GM19463 (cell line): ENCODE data around the gene CA5A.
"Not testable (repeated sequence)": the region's sequence is repeated elsewhere in the genome, so short reads cannot be mapped to it uniquely, and the experiment has no call there.

Source experiments
- ATAC-seq: cut with Tn5 transposase; IDR thresholded peaks from one replicate; pipeline ENCODE4 v1.9.1; 2021; ENCODE audit warnings: mild to moderate bottlenecking, moderate library complexity; ENCODE audit not compliant: unreplicated experiment

The CA5A gene

DNA sequence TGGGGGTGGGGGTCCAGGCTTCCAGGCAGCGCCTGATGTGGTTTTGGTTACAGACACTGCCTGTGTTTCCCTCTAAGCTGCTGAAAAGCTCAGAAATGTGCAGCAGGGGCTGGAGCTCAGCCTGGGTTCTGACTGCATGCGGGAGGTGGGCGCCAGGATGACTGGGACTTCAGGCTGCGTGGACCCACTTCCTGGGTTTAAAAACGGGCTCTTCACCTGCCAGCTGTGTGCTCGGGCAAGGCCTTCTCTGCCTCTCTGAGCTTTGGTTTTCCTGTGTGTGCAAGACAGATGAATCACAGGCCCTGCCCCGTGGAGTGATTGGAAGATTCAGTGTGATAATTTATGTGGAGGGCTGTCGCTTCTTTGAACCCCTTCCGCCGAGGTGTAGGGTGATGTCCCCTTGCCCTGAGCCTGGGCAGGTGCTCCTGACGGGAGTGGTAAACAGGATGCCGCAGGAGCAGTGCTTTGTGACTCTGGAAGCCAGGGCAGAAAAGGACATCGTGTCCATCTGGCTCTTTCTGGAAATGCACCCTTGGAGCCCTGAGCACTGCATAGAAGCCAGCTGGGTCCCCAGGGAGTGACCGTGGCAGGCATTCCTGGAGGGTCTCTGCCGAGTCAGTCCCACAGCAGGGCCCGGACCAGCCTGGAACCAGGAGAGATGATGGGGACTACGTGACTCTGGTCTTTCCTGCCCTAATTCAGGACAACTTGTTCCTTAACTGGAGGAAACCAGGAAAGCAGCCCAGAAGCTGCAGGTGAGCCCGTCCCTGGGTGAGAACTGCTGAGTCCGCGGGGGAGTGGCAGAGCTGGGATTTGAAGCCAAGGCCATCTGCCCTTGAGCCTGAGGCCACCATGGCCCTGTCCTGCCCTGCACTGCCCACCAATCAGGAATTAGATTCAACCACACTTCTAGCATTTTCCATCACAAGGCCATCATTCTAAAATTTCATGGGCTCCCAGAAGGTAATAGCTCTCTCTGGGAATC is 38.5 kb downstream of the CA5A start:
- no peak for ATAC-seq

DNA sequence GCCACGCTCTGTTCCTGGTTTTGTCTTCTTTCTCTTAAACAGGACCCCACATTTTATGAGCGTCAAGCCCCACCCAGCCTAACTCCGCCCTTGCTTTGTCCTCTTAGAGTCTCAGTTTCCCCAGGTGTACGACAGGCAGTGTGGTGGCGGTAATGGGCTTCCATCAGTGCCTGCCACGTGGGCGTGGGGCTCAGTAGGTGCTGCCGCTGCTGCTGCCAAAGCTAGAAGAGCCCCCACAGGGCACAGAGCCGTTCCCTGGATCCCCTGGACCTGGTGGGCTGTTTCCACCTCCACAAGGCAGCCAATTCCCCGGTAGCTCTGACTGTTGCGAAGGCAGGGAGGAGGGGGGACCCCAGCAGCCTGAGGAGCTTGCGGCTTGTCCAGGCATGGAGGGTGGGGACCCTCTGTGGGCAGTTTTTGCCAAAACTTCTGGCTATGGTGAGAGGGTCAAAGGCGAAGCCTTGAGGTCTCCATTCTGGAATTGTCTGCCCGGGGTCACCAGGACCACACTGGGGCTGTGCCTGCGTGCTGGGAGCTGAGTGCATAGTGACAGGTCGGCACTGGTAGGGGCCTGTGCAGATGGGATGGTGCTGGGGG is 39.3 kb downstream of the CA5A start:
- not testable (repeated sequence) for ATAC-seq

DNA sequence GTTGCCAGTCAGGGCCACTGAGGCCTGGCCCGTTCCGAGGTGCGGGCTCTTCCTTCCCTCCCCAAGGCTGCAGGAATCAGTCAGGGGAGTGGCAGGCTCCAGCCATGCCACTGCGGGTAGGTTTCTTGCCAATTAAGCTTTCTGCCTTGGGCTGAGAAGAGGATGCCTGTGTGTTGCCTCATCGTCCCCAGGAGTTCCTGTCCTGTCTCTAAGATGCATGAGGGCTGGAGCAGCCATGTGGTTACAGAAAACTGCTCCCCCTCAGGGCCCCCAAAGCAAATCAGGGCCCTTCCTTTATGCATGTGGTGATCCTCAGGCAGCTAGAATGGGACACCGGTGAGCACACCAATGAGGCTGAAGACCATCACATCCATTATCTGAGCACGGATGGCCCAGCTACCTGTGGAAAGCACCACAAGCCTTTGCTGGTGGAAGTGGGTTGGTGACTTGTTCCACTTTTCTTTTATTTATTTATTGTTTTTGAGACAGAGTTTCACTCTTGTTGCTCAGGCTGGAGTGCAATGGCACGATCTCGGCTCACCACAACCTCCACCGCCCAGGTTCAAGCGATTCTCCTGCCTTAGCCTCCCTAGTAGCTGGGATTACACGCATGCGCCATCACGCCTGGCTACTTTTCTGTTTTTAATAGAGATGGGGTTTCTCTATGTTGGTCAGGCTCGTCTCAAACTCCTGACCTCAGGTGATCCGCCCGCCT is 40.0 kb downstream of the CA5A start:
- not testable (repeated sequence) for ATAC-seq

DNA sequence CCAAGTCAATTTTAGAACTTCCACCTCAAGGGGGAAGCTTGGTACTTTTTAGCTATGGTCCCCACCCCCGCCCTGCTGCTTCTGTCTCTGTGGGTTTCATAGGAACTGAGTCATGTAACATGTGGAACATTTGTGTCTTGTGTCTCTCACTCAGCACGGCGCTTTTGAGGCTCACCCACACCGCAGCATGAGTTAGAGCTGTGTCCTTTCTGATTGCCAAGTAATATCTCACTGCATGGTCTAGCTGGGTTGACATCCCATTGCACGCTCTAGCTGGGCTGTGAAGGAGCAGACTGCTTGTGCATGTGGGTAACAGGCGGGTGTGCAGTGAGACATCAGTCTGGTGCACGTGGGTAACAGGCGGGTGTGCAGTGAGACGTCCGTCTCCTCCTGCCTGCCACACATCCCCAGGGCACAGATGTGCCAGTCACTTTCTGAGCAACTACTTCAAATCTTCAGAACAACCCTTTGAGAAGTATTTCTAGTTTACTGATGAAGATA is 40.6 kb downstream of the CA5A start:
- no peak for ATAC-seq

DNA sequence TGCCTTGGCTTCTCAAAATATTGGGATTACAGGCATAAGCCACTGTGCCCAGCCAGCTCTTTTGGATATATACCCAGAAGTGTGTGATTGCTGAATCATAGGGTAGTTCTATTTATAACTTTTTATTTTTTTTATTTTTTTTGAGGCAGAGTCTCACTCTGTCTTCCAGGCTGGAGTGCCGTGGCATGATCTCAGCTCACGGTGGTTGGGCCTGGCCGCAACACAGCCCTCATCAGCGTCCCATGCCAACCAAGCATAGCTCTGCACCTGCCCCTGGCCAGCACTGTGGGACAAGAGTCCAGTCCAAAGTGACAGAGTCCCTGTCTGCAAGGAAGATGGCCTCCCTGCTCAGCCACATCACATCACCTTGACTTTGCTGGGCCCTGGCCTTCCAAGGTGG is 42.3 kb downstream of the CA5A start:
- ATAC-seq: not testable (repeated sequence)

DNA sequence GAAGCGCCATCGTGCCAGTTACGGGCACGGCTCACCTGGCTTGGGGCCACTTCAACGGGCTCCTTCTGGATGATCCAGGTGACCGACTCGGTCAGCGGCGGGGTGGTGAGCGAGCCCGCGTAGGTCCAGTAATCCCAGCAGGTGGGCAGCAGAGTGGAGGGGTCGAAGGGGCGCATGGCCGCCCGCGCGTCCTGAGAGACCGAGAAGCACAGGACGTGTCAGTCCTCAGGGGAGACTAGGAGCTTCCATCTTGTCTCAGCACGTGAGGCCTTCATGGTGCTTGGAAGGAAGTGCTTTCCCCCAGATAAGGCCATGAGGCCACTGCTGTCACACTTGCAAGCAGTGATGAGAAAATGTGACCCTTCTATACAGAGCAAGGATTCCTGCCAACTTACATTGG is 44.6 kb downstream of the CA5A start:
- no peak for ATAC-seq

DNA sequence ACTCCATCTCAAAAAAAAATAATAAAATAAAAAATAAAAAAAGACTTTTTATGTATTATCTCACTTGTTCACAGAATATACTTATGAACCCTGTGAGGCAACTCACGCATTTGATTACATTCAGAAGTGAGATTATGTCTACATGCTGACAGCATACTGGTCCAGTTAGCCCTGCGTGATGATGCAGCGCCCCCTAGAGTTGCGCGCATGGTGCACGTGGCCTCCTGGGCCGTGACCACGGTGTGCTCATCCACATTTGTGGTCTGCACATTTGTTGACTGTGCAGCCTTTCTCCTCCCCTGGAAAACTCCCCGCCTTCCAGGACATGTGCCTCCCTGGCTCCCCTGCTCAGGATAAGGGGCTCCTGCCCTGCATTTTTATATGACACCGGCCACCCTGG is 46.6 kb downstream of the CA5A start:
- not testable (repeated sequence) for ATAC-seq

DNA sequence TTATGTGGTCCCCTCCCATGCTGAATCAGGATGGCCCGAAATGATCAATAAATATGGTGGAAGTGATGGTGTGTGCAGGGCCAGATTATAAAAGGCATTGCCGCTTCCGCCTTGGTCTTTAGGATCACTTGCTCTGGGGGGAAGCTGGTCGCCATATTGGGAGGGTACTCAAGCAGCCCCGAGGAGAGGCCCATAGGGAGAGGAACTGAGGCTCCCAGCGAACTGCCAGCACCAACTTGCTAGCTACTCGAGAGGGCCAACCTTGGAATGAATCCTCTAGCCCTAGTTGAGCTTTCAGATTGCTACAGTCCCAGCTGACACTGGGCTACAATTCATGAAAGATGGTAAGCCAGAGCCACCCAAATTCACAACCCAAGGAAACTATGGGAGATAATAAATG is 48.0 kb downstream of the CA5A start:
- not testable (repeated sequence) for ATAC-seq

DNA sequence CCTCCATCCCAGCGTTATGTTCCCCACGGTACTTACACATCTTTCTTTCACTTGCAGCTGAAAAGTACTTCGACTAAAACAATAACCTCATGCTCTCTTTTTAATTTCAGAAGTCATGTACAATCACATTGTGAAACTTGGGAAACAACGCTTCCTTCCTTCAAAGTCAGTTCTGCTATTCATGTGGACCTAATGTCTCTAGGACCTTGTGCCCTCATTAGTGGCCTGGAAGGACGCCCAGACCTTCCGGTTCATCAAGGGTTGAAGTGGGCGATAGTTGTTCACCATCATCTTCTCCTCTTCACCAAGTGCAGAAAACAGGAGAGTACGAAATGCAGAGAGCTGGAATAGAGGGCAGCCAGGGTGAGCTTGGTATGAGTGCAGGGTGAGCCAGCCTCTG is 48.4 kb downstream of the CA5A start:
- not testable (repeated sequence) for ATAC-seq

DNA sequence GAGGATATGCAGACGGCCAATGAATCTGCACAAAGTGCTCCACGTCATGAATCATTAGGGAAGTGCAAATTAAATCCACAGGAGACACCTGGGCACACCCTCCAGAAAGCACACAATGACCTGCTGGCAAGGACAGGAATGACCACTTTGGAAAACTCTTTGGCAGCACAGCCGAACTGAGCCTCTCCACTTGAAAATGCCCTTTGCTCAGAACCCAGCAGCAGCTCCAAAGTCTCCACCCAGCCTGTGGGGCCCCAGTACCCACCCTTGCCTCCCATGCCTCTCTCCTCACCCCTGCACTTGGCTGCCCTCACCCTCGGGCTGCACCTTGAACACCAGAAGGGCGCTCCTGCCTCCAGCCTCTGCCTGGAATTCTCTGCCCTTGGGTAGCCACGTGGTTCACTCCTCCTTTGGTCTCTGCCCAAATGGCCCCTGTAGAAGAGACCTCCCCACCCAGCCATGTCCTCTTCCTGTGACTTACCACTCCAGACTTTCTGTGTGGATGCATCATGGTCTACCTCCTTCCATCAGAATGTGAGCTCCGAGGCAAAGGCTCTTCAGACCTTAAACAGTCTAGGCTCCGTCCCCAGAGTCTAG is 50.9 kb downstream of the CA5A start:
- ATAC-seq: not testable (repeated sequence)

DNA sequence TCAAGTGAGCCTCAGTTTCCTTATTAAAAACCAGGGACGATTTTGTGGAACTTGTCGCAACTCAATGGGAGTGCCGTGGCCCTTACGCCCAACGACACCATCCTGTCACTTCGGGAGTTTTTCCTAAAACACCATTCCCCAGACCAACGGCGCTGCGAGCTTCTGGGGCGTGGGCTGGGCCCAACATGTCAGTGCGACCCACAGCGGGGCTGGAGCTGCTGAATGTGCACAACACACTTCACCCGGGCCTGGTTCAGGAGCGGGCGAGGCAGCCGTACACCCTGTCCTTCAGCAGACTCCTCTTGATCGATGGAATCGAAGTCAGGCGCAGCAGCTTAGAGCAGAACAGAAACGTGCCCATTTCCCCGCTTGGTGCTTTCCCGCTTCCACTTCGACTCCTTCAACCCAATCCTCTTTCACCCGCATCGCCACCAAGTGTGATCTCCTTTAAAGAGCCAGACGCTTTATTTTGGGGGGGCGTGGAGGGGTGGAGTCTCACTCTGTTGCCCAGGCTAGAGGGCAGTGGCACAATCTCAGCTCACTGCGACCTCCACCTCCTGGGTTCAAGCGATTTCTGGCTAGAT is 53.8 kb downstream of the CA5A start:
- no peak for ATAC-seq

DNA sequence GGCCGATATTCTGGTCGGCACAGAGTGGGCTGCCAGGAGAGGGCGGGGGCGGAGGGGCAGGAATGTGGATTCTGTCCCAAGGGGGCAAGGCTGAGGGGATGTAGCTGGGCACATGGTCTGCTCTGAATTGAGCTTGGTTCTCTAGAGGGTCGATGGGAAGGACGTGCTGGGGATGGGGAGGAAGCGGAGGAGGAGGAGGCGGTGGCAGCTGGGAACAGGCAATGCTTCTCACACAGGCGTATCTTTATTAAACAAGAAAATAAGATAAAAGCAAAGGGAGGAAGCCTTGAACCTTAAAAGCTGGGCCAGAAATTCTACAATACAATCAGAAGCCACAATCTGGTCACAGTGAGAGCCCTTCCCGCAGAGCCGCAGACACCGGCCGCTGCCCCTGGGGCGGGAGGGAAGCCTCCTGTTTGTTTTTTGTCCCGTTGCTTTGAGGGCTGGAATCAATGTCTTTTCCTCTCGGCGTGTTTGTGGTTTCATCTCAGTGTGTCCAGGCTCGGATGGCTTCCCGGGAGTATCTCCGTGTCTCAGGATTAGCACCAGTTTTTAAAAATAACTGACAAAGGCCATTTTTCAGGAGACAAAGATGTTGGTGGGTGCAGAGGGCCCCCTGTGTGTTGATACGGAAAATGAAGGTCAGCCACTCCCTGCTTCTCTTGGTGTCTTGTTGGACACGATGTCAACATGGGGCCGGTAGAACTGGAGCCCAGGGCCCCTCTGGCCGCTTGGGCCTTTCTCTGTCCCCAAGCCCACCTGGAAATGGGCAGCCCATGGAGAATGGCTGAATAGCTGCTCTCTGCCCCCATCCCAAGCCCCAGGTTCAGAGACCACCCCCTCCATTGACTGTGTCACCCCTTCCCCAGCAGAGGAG is 54.8 kb downstream of the CA5A start:
- no peak for ATAC-seq

DNA sequence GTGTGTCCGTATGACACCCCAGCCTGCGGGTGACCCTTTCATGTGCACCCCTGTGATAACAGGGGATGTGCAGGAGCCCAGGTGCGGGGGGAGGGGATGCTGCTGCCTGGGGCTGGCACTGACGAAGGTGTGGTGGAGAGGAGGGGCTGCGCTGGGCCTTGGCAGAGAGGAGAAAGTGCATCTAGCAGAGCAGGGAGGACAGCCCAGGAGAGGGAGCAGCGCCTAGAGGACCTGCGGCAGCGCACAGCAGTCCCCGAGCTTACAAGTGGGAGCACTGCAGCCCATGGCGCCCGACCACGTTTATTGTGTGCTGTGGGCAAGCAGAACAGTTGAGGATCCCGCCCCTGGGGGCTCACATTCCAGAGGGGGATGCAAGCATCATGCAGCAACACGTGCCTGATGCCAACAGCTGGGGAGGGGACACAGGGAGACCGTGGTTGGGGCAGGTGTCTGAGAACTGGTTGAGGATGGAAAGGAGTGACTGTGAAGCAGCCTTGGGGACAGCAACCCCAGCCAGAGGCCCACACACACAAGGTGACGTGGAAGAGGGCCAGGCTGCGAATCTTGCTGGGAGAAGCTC is 56.1 kb downstream of the CA5A start:
- ATAC-seq: no peak

DNA sequence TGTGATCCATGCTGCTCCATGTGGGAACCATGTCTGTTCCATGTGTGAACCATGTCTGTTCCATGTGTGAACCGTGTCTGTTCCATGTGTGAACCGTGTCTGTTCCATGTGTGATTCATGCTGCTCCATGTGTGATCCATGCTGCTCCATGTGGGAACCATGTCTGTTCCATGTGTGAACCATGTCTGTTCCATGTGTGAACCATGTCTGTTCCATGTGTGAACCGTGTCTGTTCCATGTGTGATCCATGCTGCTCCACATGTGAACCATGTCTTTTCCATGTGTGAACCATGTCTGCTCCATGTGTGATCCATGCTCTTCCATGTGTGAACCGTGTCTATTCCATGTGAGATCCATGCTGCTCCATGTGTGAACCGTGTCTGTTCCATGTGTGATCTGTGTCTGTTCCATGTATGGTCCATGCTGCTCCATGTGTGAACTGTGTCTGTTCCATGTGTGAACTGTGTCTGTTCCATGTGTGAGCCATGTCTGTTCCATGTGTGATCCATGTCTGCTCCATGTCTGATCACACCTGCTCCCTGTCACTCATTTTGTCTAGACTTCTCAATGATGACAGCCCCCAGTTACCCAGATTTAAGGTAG is 56.8 kb downstream of the CA5A start:
- ATAC-seq: not testable (repeated sequence)

DNA sequence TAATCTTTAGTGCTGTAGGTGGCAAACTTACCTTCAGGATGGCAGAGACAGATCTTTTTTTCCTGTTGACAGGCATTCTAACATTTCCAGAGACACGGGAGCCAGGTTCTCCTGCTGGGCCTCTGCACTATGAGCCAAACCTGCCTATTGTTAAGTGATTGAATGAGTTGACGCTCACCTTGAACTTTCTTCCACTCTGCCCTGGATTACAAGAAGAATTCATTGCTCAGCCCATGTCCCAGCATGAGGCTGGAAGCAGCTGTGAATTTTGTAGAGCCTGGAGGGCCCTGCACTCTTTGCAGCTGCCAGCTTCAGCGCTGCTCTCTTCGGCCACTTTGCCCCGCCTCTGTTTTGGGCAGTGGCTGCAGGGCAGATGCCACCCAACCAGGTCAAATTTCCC is 57.6 kb downstream of the CA5A start:
- ATAC-seq: no peak

DNA sequence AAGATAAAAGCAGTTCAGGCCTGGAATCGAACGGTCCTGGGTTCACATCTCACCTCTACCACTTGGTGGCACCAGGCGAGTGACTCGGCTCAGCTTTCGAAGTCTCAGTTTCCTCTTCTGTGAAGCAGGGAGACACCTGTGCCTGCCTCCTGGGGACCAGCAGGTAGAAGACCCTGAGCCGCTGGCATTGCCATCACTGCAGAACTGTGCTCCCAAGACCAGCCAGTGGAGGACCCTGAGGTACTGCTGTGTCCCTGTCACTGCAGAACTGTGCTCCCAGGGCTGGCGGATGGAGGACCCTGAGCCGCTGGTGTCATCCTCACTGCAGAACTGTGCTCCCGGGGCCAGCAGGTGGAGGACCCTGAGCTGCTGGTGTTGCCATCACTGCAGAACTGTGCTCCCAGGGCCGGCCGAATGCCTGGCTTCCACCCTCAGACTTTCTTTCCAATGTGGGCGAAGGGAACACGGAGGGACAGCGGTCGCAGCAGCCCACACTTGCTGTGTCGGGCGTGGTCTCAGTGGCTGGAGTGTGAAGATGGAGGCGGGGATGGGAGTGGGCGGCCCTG is 58.3 kb downstream of the CA5A start:
- ATAC-seq: no peak

DNA sequence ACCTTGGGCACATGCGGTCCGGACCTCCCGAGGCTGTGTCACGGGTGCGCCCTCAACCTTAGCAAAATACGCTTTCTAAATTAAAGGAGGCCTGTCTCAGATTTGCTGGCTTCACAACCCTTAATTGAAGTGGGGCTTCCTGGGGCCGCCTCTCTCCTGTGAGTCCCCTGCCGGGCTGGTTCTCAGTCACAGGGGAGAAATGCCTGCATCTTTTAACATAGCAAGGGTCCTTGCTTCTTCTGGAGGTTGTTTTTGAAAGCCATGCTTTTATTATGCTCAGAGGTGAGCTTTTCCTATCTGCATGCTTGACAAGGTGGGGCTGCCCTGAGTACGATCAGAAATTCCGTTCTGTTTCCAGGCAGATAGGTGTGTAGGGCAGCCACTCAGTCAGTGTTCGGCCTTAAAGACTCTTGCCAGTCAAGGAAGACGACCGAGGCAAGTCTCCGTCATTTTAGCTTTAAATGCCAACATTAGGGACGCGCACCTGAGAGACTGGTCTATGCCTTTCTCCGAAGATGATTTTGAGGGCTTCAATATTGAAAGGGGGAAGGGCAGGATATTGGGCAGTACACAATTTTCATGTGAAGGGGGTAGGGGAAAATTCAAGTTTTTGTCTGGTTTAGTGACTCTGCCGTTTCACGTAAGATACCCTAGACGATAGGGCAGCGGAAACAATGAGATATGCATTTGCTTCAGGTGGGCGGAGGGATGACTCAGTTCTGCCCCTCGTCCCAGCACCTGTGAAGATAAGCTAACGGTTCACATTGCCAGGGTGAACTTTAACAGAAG is 61.5 kb downstream of the CA5A start:
- no peak for ATAC-seq
